Esophagus (tissue), 2 donors: ENCODE measurements around the gene MALAT1. TPM values are rescaled to one million over a fixed set of nuclear protein-coding genes. Genes with fewer than 3 reads are reported as not detected.
A peak's percentile ranks its signal among the peaks of the same experiment; 100 is the strongest.

Experiments used
- H3K27ac ChIP-seq, 2 donors: one replicate each; pipeline ENCODE4 v1.5.1; 2013; ENCODE audit warnings: low read depth in 2 of 2, mild to moderate bottlenecking in 2 of 2, inconsistent platforms in 1 of 2, low read length in 1 of 2, moderate library complexity in 1 of 2
- H3K27me3 ChIP-seq, 2 donors: one replicate each; pipeline ENCODE4 v1.6.1; 2013; ENCODE audit warnings: low read length in 2 of 2, control low read depth in 1 of 2, mild to moderate bottlenecking in 1 of 2; ENCODE audit not compliant: insufficient read depth in 2 of 2, control insufficient read depth in 1 of 2
- H3K36me3 ChIP-seq, 2 donors: one replicate each; pipeline ENCODE4 v1.6.1; 2013; ENCODE audit warnings: low read length in 1 of 2; ENCODE audit not compliant: control insufficient read depth in 2 of 2, insufficient read depth in 2 of 2
- H3K4me1 ChIP-seq, 2 donors: one replicate each; pipeline ENCODE4 v1.6.1; 2013; ENCODE audit warnings: low read length in 1 of 2; ENCODE audit not compliant: control insufficient read depth in 2 of 2, insufficient read depth in 2 of 2
- H3K4me3 ChIP-seq, 2 donors: one replicate each; pipeline ENCODE4 v1.5.1; 2013; ENCODE audit warnings: low read length in 2 of 2, mild to moderate bottlenecking in 2 of 2, low read depth in 1 of 2, moderate library complexity in 1 of 2
- H3K9me3 ChIP-seq, 2 donors: one replicate each; pipeline ENCODE4 v1.6.1; 2013; ENCODE audit warnings: mild to moderate bottlenecking in 2 of 2, low read depth in 1 of 2, low read length in 1 of 2, moderate library complexity in 1 of 2; ENCODE audit not compliant: control insufficient read depth in 2 of 2, insufficient read depth in 1 of 2
- WGBS, 2 donors: extraction: QIAGEN DNeasy Blood & Tissue Kit; methylation state at CpG; one replicate each; pipeline ENCODE4 v1.1.7; 2013; 5-methylcytosine and 5-hydroxymethylcytosine counted together
- polyA plus RNA-seq, 2 donors: library from polyadenylated mRNA; stranded (reverse); fragments of 200-250 nt; gene quantifications; one replicate each; pipeline ENCODE4 v1.2.3, GENCODE V29; 2013
- donor health status: healthy with polysubstance abuse.
- donor health status: Bipolar disorder and iron deficiency.

MALAT1 gene
- polyA plus RNA-seq, 2 donors = 94.9 to 1,950 TPM

GRCh38 chr11:65537296-65537597 is 38.4 kb downstream of the MALAT1 start:
- no peak overlapping the region for H3K4me3 ChIP-seq
- no peaks in the 10 kb centered on the region for H3K27me3 ChIP-seq
- H3K27ac ChIP-seq = peak overlapping the region in 1 of 2 donors; percentile 5
- WGBS, 2 donors = 90 to 93% methylated on average over 2 of the region's 2 CpGs
- peaks cover 8 to 43% of the 10 kb centered on the region in 2 donors for H3K36me3 ChIP-seq
- peaks cover 0 to 21% of the 10 kb centered on the region in 2 donors for H3K4me1 ChIP-seq
- no peaks in the 10 kb centered on the region for H3K9me3 ChIP-seq

DNA sequence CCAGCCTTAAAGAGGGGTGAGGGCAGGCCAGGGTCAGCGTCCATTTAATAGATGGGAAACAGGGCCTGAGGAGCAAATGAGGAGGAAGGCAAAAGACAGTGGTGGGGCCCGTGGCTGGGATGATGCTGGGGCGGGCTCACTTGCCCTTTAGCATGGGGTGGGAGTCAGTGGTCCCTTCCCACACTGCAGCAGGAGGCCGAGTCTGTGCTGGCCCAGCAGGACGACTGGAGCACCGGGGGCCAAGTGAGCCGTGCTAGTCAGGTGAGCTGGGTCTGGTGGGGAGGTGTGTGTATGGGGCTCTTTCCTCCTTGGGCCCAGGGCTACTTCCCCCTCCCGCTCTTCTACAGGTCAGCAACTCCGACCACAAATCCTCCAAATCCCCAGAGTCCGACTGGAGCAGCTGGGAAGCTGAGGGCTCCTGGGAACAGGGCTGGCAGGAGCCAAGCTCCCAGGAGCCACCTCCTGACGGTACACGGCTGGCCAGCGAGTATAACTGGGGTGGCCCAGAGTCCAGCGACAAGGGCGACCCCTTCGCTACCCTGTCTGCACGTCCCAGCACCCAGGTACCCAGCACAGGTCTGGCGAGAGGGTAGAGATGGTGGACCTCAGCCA is 38.9 kb downstream of the MALAT1 start:
- Histone ChIP-seq H3K27me3 (no peaks in the 10 kb centered on the region), H3K9me3 (no peaks in the 10 kb centered on the region), H3K4me3 (no peak overlapping the region), H3K4me1 (peaks cover 0 to 21% of the 10 kb centered on the region in 2 donors), H3K27ac (peak overlapping the region in 1 of 2 donors; percentile 5), H3K36me3 (peaks cover 5 to 38% of the 10 kb centered on the region in 2 donors)
- whole genome bisulfite sequencing, 2 donors = 78 to 81% methylated on average over 18 of the region's 18 CpGs

- Histone ChIP-seq H3K9me3 (no peaks in the 10 kb centered on the region), H3K4me1 (peaks cover 0 to 23% of the 10 kb centered on the region in 2 donors), H3K27me3 (no peaks in the 10 kb centered on the region), H3K27ac (peak overlapping the region in 1 of 2 donors; percentile 93), H3K36me3 (peaks cover 5 to 32% of the 10 kb centered on the region in 2 donors), H3K4me3 (no peak overlapping the region)
- WGBS, 2 donors = 85 to 90% methylated on average over 41 to 43 of the region's 43 CpGs
These were observed 39.5 kb downstream of the MALAT1 start for GRCh38 chr11:65538232-65538914.

DNA sequence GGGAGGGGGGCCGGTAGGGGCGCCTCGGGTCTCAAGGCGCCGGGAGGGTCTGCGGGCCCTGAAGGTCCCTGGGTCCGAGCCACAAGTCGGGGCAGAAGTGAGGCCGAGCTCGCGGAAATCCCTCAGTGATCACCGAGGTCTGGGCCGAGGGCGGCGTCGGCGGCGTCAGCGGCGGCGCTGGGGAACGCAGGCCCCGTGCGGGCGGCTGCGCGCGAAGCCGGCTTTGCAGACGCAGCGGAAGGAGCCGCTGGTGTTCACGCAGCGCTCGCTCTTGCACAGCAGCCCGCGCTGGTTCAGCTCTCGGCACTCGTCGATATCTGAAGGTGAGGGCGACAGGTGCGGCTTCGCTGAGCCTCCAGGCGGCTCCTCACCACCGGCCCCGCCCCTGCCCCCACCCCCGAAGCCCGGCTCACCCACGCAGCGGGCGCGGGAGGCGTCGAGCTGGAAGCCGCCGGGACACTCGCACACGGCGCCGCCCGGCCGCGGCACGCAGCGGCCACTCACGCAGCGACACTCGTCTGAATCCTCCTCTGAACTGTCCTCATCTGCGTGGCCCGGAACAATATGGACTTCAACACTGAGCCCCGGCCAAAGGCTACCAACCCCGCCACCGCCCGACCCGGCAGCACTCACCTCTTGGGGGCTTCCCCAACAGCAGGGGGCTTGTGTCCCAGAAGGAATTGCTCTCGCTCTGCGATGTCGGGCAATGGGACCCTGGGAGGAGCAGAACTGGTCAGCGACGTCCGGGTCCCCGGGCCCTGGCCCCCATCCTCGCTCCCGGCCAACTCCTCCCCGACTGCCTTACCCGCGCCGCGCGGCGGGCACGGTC is 40.3 kb downstream of the MALAT1 start:
- peak overlapping the region; percentile 40 to 64 for H3K4me3 ChIP-seq
- peak overlapping the region; percentile 93 to 97 for H3K27ac ChIP-seq
- H3K4me1 ChIP-seq = peaks cover 0 to 23% of the 10 kb centered on the region in 2 donors
- no peaks in the 10 kb centered on the region for H3K9me3 ChIP-seq
- no peaks in the 10 kb centered on the region for H3K27me3 ChIP-seq
- H3K36me3 ChIP-seq = peaks cover 5 to 30% of the 10 kb centered on the region in 2 donors
- WGBS, 2 donors = 62 to 75% methylated on average over 79 to 92 of the region's 92 CpGs

- Histone ChIP-seq H3K36me3 (peaks cover 5 to 30% of the 10 kb centered on the region in 2 donors), H3K9me3 (no peaks in the 10 kb centered on the region), H3K27ac (peak overlapping the region; percentile 93 to 97), H3K4me3 (peak overlapping the region; percentile 40 to 64), H3K27me3 (no peaks in the 10 kb centered on the region), H3K4me1 (peaks cover 0 to 23% of the 10 kb centered on the region in 2 donors)
- WGBS, 2 donors = 12% methylated on average over 60 of the region's 60 CpGs
These were observed 41.0 kb downstream of the MALAT1 start for GRCh38 chr11:65539744-65540289.

- Histone ChIP-seq H3K9me3 (no peaks in the 10 kb centered on the region), H3K36me3 (peaks cover 2 to 26% of the 10 kb centered on the region in 2 donors), H3K4me3 (peak overlapping the region; percentile 40 to 64), H3K4me1 (peaks cover 0 to 24% of the 10 kb centered on the region in 2 donors), H3K27ac (peak overlapping the region; percentile 93 to 97), H3K27me3 (no peaks in the 10 kb centered on the region)
- 0 to 1% methylated on average over 67 to 78 of the region's 78 CpGs for WGBS, 2 donors
These were observed 41.6 kb downstream of the MALAT1 start for GRCh38 chr11:65540290-65541092.

- Histone ChIP-seq H3K9me3 (no peaks in the 10 kb centered on the region), H3K4me3 (peak overlapping the region; percentile 40 to 64), H3K27me3 (no peaks in the 10 kb centered on the region), H3K4me1 (peaks cover 0 to 30% of the 10 kb centered on the region in 2 donors), H3K36me3 (peaks cover 2 to 19% of the 10 kb centered on the region in 2 donors), H3K27ac (peak overlapping the region; percentile 93 to 97)
- 25 to 33% methylated on average over 18 of the region's 18 CpGs for WGBS, 2 donors
These were observed 42.5 kb downstream of the MALAT1 start for GRCh38 chr11:65541093-65541982.

DNA sequence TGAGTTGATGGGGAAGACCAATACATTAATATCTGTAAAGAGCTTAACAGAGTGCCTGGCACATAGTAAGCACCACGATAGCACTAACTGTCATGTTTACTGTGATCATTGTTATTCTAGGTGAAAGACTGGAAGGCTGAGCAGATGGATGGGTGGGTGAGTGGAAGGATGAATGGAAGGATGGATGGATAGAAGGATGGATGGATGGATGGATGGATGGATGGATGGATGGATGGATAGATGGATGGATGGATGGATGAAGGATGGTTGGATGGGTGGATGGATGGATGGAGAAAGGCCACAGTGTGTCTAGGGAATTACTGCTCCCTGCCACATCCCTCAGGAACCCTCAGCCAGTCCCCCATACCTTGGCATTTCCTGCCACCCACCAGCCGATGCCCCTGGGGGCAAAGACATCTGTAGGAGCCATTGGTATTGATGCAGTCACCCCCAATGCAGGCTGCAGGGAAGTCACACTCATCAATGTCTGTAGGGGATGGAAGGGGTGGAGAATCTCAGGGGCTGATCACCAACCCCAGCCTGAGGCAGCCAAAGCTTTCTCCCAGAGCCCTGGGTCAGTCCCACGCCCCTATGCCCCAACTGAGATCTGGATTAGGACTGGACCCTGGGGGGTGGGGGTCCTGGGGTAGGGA is 44.0 kb downstream of the MALAT1 start:
- peaks cover 0 to 35% of the 10 kb centered on the region in 2 donors for H3K4me1 ChIP-seq
- no peak overlapping the region for H3K27ac ChIP-seq
- no peaks in the 10 kb centered on the region for H3K9me3 ChIP-seq
- H3K4me3 ChIP-seq = no peak overlapping the region
- H3K36me3 ChIP-seq = peaks cover 1 to 12% of the 10 kb centered on the region in 2 donors
- 97 to 98% methylated on average over 3 of the region's 3 CpGs for WGBS, 2 donors
- H3K27me3 ChIP-seq = no peaks in the 10 kb centered on the region
